Measurements from ENCODE around the gene ITIH5.

- TF ChIP-seq POLR2A (IDR thresholded peaks at IDR 0.05) (no peak), CTCF (IDR thresholded peaks at IDR 0.05) (no peak)
Observed at GRCh38 chr10:7666253-7667023, at the start of gene ITIH5.
